IMR-90 (cell line): Measurements from ENCODE around the gene THRB. TPM values are rescaled to one million over a fixed set of nuclear protein-coding genes. Genes with fewer than 3 reads are reported as not detected.

Source experiments
- ATAC-seq: fragments of 200-7000 bp; cut with Tn5 transposase; 2 replicates; pipeline ENCODE4 v1.9.1; 2020; ENCODE audit warnings: low read depth, mild to moderate bottlenecking, moderate library complexity
- BruUV-seq: library from RNA; stranded (reverse); fragments of 400-500 nt; replicated peaks from 2 replicates; lab custom pipeline; 2021; lab: Mats Ljungman, UMichigan
- CTCF ChIA-PET: fragments of 300-600 bp; formaldehyde crosslinking; extraction: SDS; loops from one replicate; lab custom pipeline; 2021; ENCODE audit warnings: antibody characterized with exemption; lab: Yijun Ruan, JAX
- POLR2A ChIA-PET: fragments of 300-600 bp; sonication (Branson Sonifier 250); formaldehyde crosslinking; loops from one replicate; lab custom pipeline; 2022; ENCODE audit warnings: antibody characterized with exemption; ENCODE audit not compliant: unreplicated experiment; lab: Charles Lee
- DNase-seq: peaks from one replicate; pipeline ENCODE4 v3.0.0; 2013
- H2AFZ ChIP-seq: replicated peaks from 2 replicates; pipeline ENCODE3; 2013; ENCODE audit warnings: low read length, mild to moderate bottlenecking; ENCODE audit not compliant: poor library complexity
- H2AK5ac ChIP-seq: 2 replicates; pipeline ENCODE4 v1.6.1; 2013; ENCODE audit warnings: low read depth, low read length, inconsistent platforms
- H2AK9ac ChIP-seq: replicated peaks from 2 replicates; pipeline ENCODE3; 2013; ENCODE audit warnings: mild to moderate bottlenecking, low read depth, low read length, moderate library complexity; ENCODE audit not compliant: poor library complexity
- H2BK120ac ChIP-seq: 2 replicates; pipeline ENCODE4 v1.6.1; 2013; ENCODE audit warnings: low read depth, low read length, inconsistent platforms
- H2BK15ac ChIP-seq: 3 replicates; pipeline ENCODE4 v1.6.1; 2013; ENCODE audit warnings: low read depth, low read length, inconsistent platforms
- H2BK20ac ChIP-seq: 2 replicates; pipeline ENCODE4 v1.6.1; 2013; ENCODE audit warnings: low read depth, mild to moderate bottlenecking, inconsistent platforms, low read length, moderate library complexity
- H2BK5ac ChIP-seq: 2 replicates; pipeline ENCODE4 v1.6.1; 2013; ENCODE audit warnings: mild to moderate bottlenecking, low read depth, low read length, inconsistent platforms; ENCODE audit not compliant: poor library complexity, severe bottlenecking
- H3K14ac ChIP-seq: replicated peaks from 2 replicates; pipeline ENCODE4 v1.6.1; 2013; ENCODE audit warnings: low read depth, low read length, inconsistent platforms
- H3K18ac ChIP-seq: 2 replicates; pipeline ENCODE4 v1.6.1; 2013; ENCODE audit warnings: low read depth, low read length, control low read depth
- H3K23ac ChIP-seq: 2 replicates; pipeline ENCODE4 v1.6.1; 2013; ENCODE audit warnings: low read depth, low read length, inconsistent platforms
- H3K27ac ChIP-seq: 2 replicates; pipeline ENCODE4 v1.5.1; 2013; ENCODE audit warnings: mild to moderate bottlenecking, control low read depth, low read length; ENCODE audit not compliant: insufficient read depth
- H3K27me3 ChIP-seq: 2 replicates; pipeline ENCODE4 v1.6.1; 2013; ENCODE audit warnings: low read length; ENCODE audit not compliant: control insufficient read depth, insufficient read depth
- H3K36me3 ChIP-seq: 2 replicates; pipeline ENCODE4 v1.6.1; 2013; ENCODE audit warnings: low read length, mixed read lengths; ENCODE audit not compliant: control insufficient read depth, insufficient read depth
- H3K4ac ChIP-seq: 2 replicates; pipeline ENCODE4 v1.6.1; 2013; ENCODE audit warnings: low read depth, low read length, inconsistent platforms
- H3K4me1 ChIP-seq: 2 replicates; pipeline ENCODE4 v1.6.1; 2013; ENCODE audit warnings: low read length, mixed read lengths; ENCODE audit not compliant: control insufficient read depth, insufficient read depth
- H3K4me2 ChIP-seq: 2 replicates; pipeline ENCODE4 v1.6.1; 2013; ENCODE audit warnings: low read depth, mild to moderate bottlenecking, control low read depth, low read length, moderate library complexity
- H3K4me3 ChIP-seq: 2 replicates; pipeline ENCODE4 v1.5.1; 2013; ENCODE audit warnings: low read depth, mild to moderate bottlenecking, control low read depth, low read length, moderate library complexity; ENCODE audit not compliant: insufficient read depth
- H3K56ac ChIP-seq: 2 replicates; pipeline ENCODE4 v1.6.1; 2013; ENCODE audit warnings: low read length, inconsistent platforms; ENCODE audit not compliant: insufficient read depth; ENCODE audit errors: extremely low read depth
- H3K79me1 ChIP-seq, 2 experiments: 2 replicates each; pipeline ENCODE4 v1.6.1; 2013; ENCODE audit warnings: low read length in 2 of 2, inconsistent platforms in 1 of 2, low read depth in 1 of 2
- H3K9ac ChIP-seq: 2 replicates; pipeline ENCODE4 v1.6.1; 2013; ENCODE audit warnings: low read depth, low read length, control low read depth
- H3K9me1 ChIP-seq: 2 replicates; pipeline ENCODE4 v1.6.1; 2013; ENCODE audit warnings: low read length, inconsistent platforms; ENCODE audit not compliant: insufficient read depth
- H3K9me3 ChIP-seq: 2 replicates; pipeline ENCODE4 v1.6.1; 2013; ENCODE audit warnings: low read length; ENCODE audit not compliant: control insufficient read depth, insufficient read depth
- H4K20me1 ChIP-seq: 2 replicates; pipeline ENCODE4 v1.6.1; 2013; ENCODE audit warnings: low read length, inconsistent platforms; ENCODE audit not compliant: insufficient read depth
- H4K5ac ChIP-seq: 2 replicates; pipeline ENCODE4 v1.6.1; 2013; ENCODE audit warnings: mild to moderate bottlenecking, low read depth, low read length, control low read depth
- H4K8ac ChIP-seq, 2 experiments: 2 replicates each; pipeline ENCODE4 v1.6.1; 2013; ENCODE audit warnings: low read depth in 2 of 2, low read length in 2 of 2, control low read depth in 1 of 2, inconsistent platforms in 1 of 2
- H4K91ac ChIP-seq: 2 replicates; pipeline ENCODE4 v1.6.1; 2013; ENCODE audit warnings: low read depth, low read length, inconsistent platforms; ENCODE audit not compliant: insufficient read depth
- BHLHE40 ChIP-seq: fragments of 150-350 bp; IDR thresholded peaks from 2 replicates; pipeline ENCODE4 v1.6.1; 2016; ENCODE audit warnings: mild to moderate bottlenecking, low read depth, low read length
- CEBPB ChIP-seq: IDR thresholded peaks from 2 replicates; pipeline ENCODE4 v1.6.1; 2012; ENCODE audit warnings: low read depth, low read length, improper control_type of control experiment
- CTCF ChIP-seq: conservative IDR thresholded peaks from 2 replicates; pipeline ENCODE4 v1.5.1; 2012; ENCODE audit warnings: mild to moderate bottlenecking, low read depth, low read length, improper control_type of control experiment
- ELK1 ChIP-seq: fragments of 150-350 bp; IDR thresholded peaks from 2 replicates; pipeline ENCODE4 v1.6.1; 2016; ENCODE audit warnings: low read depth, mild to moderate bottlenecking, low read length, moderate library complexity, borderline replicate concordance
- MAFK ChIP-seq: IDR thresholded peaks from 2 replicates; pipeline ENCODE4 v1.6.1; 2012; ENCODE audit warnings: low read depth, low read length, improper control_type of control experiment
- MXI1 ChIP-seq: IDR thresholded peaks from 2 replicates; pipeline ENCODE4 v1.6.1; 2012; ENCODE audit warnings: low read depth, mild to moderate bottlenecking, low read length, moderate library complexity, borderline replicate concordance
- NFE2L2 ChIP-seq: fragments of 150-350 bp; IDR thresholded peaks from 2 replicates; pipeline ENCODE4 v1.6.1; 2016; ENCODE audit warnings: low read depth, mild to moderate bottlenecking, low read length
- RCOR1 ChIP-seq: IDR thresholded peaks from 2 replicates; pipeline ENCODE4 v1.6.1; 2012; ENCODE audit warnings: mild to moderate bottlenecking, low read length, improper control_type of control experiment; ENCODE audit not compliant: insufficient replicate concordance
- SMC3 ChIP-seq: fragments of 150-350 bp; IDR thresholded peaks from 2 replicates; pipeline ENCODE4 v1.6.1; 2016; ENCODE audit warnings: low read depth, mild to moderate bottlenecking, antibody characterized with exemption, low read length, moderate library complexity
- WGBS, 2 experiments: methylation state at CpG; one replicate each; pipeline versions ENCODE4 v1.1.5 to v1.1.7; 2013; ENCODE audit warnings: missing lambda C conversion rate in 2 of 2; ENCODE audit not compliant: insufficient read length in 1 of 2; ENCODE audit errors: extremely low coverage in 2 of 2; 5-methylcytosine and 5-hydroxymethylcytosine counted together
- dilution Hi-C: fragments of 300-500 bp; cut with HindIII; formaldehyde crosslinking; loops from one replicate; pipeline ENCODE4 v1.14.3; 2018; ENCODE audit warnings: low sequenced_read_pairs; ENCODE audit not compliant: unreplicated experiment
- in situ Hi-C: fragments of 300-500 bp; cut with MboI; formaldehyde crosslinking; loops from 3 replicates; pipeline ENCODE4 v1.14.3; 2019; ENCODE audit warnings: low sequenced_read_pairs, inconsistent platforms, mixed read lengths
- intact Hi-C: fragments of 100-400 bp; cut with micrococcal nuclease; formaldehyde crosslinking; loops from 2 replicates; pipeline ENCODE4 v1.10.0; 2022
- polyA plus RNA-seq, 3 experiments: library from polyadenylated mRNA; depleted of rRNA; stranded (reverse); fragments of >200 nt; gene quantifications; 2 replicates each; pipeline ENCODE4 v1.2.3, GENCODE V29; 2012; ENCODE audit warnings: low replicate concordance in 1 of 3
- total RNA-seq: library from RNA; depleted of rRNA; stranded (reverse); fragments of >200 nt; gene quantifications from 2 replicates; pipeline ENCODE4 v1.2.3, GENCODE V29; 2012
- TF ChIP-seq, protein P1 (sequence below): fragments of 150-350 bp; IDR thresholded peaks from 2 replicates; pipeline ENCODE4 v1.6.1; 2017; ENCODE audit warnings: mild to moderate bottlenecking, antibody characterized with exemption, low read length, low read depth

Gene THRB
- total and polyA plus RNA-seq, 2 of the 4 experiments (the other 2 are of a cell fraction) = under 0.01 TPM; not detected in 1

GRCh38 chr3:24521420-24522145 lies 26.9 kb upstream of the THRB start (continued):
- TF ChIP-seq CEBPB = no peak

DNA sequence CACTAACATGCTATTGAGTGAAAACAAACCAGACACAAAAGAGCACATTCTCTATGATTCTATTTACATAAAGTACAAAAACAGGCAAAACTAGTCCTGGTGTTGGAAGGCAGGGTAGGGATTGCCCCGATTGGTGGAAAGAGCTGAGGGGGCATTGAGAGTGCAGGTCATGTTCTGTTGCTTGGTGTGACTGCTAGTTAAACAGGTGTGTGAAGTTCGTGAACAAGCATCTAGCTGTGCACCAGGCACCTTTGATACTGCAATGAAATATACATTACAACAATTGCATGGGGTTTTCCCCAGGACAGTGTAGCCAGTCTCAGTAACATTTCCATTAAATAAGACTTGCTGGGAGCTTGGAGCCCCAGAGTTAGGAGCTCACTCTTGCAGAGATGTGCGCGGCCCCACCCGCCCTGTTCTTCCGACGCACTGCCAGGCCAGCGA lies 26.3 kb upstream of the THRB start:
- Histone ChIP-seq H2BK15ac (no peak overlapping the region), H4K8ac (no peak overlapping the region), H3K27me3 (peaks cover 26% of the 10 kb centered on the region), H3K9me1 (no peaks in the 10 kb centered on the region), H3K36me3 (no peaks in the 10 kb centered on the region), H2AK5ac (no peak overlapping the region), H3K14ac (no peak overlapping the region), H2AK9ac (no peak overlapping the region), H3K4ac (no peak overlapping the region), H3K27ac (no peak overlapping the region), H3K18ac (no peak overlapping the region), H3K4me1 (no peaks in the 10 kb centered on the region), H3K23ac (no peak overlapping the region), H2AFZ (no peak overlapping the region), H3K4me2 (peak overlapping the region; percentile 47; the same call in 1 of the 2 replicates), H3K56ac (no peak overlapping the region), H3K9me3 (no peaks in the 10 kb centered on the region), H4K20me1 (no peaks in the 10 kb centered on the region), H4K5ac (no peak overlapping the region), H2BK5ac (no peak overlapping the region), H4K91ac (no peak overlapping the region), H3K79me1 (no peaks in the 10 kb centered on the region), H3K9ac (no peak overlapping the region), H2BK120ac (no peak overlapping the region), H3K4me3 (no peak overlapping the region; the same call in 1 of the 2 replicates), H2BK20ac (no peak overlapping the region)
- ATAC-seq (no peak), DNase-seq (no peak)
- TF ChIP-seq ELK1 (no peak), NFE2L2 (no peak), MXI1 (no peak), BHLHE40 (no peak), MAFK (no peak), SMC3 (no peak), CTCF (no peak), RCOR1 (no peak)
- TF ChIP-seq, protein P1, sequence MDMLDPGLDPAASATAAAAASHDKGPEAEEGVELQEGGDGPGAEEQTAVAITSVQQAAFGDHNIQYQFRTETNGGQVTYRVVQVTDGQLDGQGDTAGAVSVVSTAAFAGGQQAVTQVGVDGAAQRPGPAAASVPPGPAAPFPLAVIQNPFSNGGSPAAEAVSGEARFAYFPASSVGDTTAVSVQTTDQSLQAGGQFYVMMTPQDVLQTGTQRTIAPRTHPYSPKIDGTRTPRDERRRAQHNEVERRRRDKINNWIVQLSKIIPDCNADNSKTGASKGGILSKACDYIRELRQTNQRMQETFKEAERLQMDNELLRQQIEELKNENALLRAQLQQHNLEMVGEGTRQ = no peak
- WGBS, 2 experiments = 4% methylated on average over 5 of the region's 8 CpGs; no CpG with 5 or more reads in 1 of the 2 experiments
- CTCF ChIA-PET = no interaction called here
- POLR2A ChIA-PET = no interaction called here
- in situ Hi-C loops = no loop called here
- dilution Hi-C loops = no loop called here
- intact Hi-C loops = no loop called here
- no TSS peak for BruUV-seq
